Spleen (tissue), 7 donors: ENCODE measurements around the gene ADH7.

Experiments
- CTCF ChIP-seq, 11 experiments: fragments of 200-600 bp in 7 of 11; fragments of 450-650 bp in 4 of 11; sonication (generic) in 4 of 11; IDR thresholded peaks in 8 of 11; conservative IDR thresholded peaks in 3 of 11; 1 replicate in 7 of 11; 2 replicates in 4 of 11; pipeline versions ENCODE4 v1.4.0 to v1.8.0; 2016 to 2021; ENCODE audit warnings: antibody characterized with exemption in 11 of 11, inconsistent platforms in 4 of 11, mild to moderate bottlenecking in 1 of 11
- POLR2A ChIP-seq, 3 donors: fragments of 450-650 bp; IDR thresholded peaks; one replicate each; pipeline ENCODE4 v1.5.1; 2017; ENCODE audit warnings: antibody characterized with exemption in 3 of 3, mild to moderate bottlenecking in 1 of 3
- POLR2AphosphoS5 ChIP-seq, 3 donors: sonication (generic); formaldehyde crosslinking; IDR thresholded peaks; one replicate each; pipeline ENCODE4 v1.5.1; 2017; ENCODE audit warnings: antibody characterized with exemption in 3 of 3
- donor health status: DM: no; HTN: no; CAD: no; lungs with moderate emphysema.
- donor health status: DM: no; HTN: no; CAD: no.
- donor health status: DM: no; HTN: no; CAD: no.

- TF ChIP-seq CTCF (IDR thresholded peaks at IDR 0.05 in 8 of 11, conservative IDR thresholded peaks at IDR 0.05 in 3 of 11) (no peak), POLR2A (IDR thresholded peaks at IDR 0.05) (no peak), POLR2AphosphoS5 (IDR thresholded peaks at IDR 0.05) (no peak)
Observed at GRCh38 chr4:99447513-99447912, 12.4 kb upstream of the ADH7 start.
